ENCODE results near the gene MYH7B. TPM values are rescaled to one million over a fixed set of nuclear protein-coding genes. Genes with fewer than 3 reads are reported as not detected.

The MYH7B gene
- total RNA-seq, 1 donor = not detected

DNA sequence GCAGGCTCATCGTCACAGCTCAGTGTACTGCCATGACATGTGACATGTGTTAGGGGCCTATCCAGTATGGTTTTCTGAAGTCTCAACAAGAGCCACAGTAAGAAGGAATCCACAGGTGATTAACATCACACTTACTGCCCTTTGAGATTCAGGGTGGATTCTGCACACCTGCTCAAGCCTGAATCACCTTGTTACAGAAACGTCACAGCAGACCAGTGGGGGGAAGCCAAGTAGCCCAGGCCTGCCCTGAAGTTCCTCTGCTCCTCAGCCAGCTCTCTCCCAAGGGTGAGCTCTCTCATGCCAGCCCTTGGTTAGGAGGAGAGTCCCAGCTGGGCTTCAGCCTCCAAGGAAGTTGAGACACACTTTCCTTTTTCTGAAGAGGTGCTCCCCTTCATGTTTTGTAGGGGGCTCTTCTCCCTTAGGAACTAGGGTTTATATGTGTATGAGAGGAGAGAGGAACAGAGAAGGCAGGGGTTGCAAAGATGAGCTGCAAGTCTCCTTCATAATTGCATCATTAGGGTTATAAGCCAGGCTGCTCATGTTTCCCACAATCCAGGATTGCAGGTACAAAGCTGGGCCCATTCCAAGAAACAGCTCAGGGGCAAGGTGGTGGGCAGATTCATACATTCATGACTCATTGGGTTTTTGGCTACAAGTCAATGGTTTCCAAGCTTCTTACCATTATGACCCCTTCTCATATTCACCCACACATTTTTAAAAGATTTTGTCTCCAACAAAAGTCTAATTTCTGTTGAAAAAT lies 11.7 kb upstream of the MYH7B start:
- TF ChIP-seq, protein P1, sequence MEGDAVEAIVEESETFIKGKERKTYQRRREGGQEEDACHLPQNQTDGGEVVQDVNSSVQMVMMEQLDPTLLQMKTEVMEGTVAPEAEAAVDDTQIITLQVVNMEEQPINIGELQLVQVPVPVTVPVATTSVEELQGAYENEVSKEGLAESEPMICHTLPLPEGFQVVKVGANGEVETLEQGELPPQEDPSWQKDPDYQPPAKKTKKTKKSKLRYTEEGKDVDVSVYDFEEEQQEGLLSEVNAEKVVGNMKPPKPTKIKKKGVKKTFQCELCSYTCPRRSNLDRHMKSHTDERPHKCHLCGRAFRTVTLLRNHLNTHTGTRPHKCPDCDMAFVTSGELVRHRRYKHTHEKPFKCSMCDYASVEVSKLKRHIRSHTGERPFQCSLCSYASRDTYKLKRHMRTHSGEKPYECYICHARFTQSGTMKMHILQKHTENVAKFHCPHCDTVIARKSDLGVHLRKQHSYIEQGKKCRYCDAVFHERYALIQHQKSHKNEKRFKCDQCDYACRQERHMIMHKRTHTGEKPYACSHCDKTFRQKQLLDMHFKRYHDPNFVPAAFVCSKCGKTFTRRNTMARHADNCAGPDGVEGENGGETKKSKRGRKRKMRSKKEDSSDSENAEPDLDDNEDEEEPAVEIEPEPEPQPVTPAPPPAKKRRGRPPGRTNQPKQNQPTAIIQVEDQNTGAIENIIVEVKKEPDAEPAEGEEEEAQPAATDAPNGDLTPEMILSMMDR (IDR thresholded peaks at IDR 0.05; ENCODE audit: insufficient read depth, low read depth, low read length) = no peak
- no peak overlapping the region for H3K4me3 ChIP-seq (ENCODE audit: low read depth, low read length)
- DNase-seq (ENCODE audit: low read depth) = no peak

DNA sequence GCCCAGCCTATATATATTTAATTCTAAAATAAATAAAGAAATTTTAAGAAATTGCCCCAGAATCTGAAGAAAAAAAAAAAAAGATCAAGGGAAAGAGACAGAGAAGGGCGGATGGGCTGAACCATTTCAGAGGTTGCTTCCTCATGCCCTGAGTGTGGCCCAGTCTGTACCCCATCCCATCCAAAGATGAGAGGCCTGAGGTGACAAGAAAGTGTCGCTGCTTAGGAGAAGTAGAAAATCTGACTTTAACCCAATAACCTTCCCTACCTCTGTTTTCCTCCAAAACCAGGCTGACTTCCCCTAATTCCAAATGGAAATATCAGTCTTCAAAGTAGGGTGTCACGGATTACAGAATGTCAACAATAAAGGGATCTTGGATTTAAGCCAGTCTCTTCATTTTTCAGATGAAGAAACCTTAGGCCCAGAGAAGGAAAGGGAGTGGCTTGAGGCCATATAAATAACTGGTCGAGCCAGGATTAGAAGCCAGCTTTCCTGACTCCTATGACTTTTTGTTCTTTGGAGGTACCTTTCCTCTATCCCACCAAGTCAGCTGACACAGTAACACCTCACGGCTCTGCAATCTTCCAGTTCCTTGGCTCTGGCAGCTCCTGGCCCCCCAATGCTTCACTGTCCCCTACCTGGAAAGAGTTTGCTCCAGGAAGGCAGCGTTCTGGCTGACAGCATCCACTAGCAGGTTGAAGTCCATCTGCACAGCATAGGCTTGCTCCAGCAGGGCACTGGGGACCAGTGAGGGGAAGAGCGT lies 10.2 kb upstream of the MYH7B start:
- DNase-seq (ENCODE audit: low read depth) = peak; percentile 8
- H3K4me3 ChIP-seq (ENCODE audit: low read depth, low read length) = no peak overlapping the region
- TF ChIP-seq, protein P1 (IDR thresholded peaks at IDR 0.05; ENCODE audit: insufficient read depth, low read depth, low read length) = no peak

DNA sequence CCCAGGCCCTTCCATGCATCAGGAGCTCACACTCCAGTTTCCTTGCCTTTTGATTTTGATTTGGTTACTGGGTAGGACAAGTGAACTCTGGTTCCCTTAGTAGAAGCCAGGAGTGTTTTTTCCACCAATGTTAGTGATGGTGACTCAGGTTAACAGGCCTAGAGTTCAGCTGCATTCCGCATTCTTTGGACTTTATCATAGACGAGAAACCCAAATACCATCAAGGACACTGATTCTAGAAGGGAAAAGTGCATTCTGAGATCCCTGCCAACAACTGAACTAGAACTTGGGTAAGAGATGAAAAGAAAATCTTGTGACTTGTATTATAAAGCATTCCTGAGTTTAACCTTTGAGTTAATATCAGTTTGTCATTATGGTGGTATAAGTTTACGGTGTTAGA lies 9.0 kb upstream of the MYH7B start:
- DNase-seq (ENCODE audit: low read depth) = no peak
- TF ChIP-seq, protein P1 (IDR thresholded peaks at IDR 0.05; ENCODE audit: insufficient read depth, low read depth, low read length) = no peak
- no peak overlapping the region for H3K4me3 ChIP-seq (ENCODE audit: low read depth, low read length)

DNA sequence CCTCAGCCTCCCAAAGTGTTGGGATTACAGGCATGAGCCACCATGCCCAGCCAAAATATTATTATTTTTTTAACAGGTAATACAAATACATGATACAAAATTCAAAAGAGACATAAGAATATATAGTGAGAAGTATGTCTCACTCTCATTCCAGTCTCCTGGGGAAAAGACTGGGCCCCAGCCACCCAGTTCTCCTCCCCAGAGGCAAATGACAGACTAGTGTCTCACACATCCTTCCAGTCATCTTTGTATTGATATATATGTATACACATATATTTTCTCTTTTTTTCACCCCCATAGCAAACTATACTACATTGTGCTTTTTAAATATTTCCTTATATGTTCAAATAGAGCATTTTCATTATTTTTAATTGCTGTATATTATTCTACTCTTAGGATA lies 8.3 kb upstream of the MYH7B start:
- no peak for DNase-seq (ENCODE audit: low read depth)
- no peak overlapping the region for H3K4me3 ChIP-seq (ENCODE audit: low read depth, low read length)
- TF ChIP-seq, protein P1 (IDR thresholded peaks at IDR 0.05; ENCODE audit: insufficient read depth, low read depth, low read length) = no peak

DNA sequence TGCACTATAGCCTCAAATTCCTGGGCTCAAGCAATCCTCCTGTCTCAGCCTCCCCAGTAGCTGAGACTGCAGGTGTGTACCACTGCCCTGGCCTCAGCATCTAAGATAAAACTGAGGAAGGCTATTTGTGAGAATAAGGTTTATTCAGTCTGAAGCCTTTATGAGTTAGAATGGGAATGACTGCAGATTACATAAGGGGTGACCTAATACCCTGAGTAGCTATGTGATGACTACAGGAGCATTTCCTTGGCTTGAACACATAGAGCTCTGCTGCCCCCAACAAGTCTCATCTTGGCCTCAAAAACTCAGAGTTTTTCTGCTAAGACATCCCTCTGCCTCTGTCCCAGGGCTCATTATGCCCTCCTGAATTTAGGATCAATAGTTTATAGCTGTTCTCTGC lies 7.6 kb upstream of the MYH7B start:
- H3K4me3 ChIP-seq (ENCODE audit: low read depth, low read length) = no peak overlapping the region
- DNase-seq (ENCODE audit: low read depth) = peak; percentile 65

DNA sequence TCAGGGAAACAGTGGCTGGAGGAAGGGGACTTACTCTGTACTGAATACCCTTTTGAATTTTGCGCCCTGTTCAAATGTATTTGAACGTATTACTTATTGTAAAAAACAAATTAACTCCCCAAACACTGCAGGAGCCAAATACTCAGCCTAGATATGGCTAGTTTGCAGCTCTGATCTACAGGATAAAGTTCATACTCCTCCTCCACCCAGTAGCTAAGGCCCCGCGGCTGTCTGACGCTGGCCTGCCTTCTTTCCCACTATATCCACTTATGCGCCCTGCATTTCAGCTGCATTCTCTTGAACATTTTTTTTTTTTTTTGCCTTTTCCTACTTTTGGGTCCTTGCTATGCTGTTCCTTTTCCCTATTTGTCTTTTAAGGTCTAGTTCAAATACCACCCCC lies 6.5 kb upstream of the MYH7B start:
- TF ChIP-seq, protein P1 (IDR thresholded peaks at IDR 0.05; ENCODE audit: insufficient read depth, low read depth, low read length) = no peak
- DNase-seq (ENCODE audit: low read depth) = no peak
- H3K4me3 ChIP-seq (ENCODE audit: low read depth, low read length) = no peak overlapping the region

More for the DNA sequence above, 7.6 kb upstream of the MYH7B start:
- TF ChIP-seq, protein P1 (IDR thresholded peaks at IDR 0.05; ENCODE audit: insufficient read depth, low read depth, low read length) = no peak

Data from fibroblast of villous mesenchyme (primary cell).